ENCODE measurements around the gene STK11. TPM values are rescaled to one million over a fixed set of nuclear protein-coding genes. Genes with fewer than 3 reads are reported as not detected.

Gene STK11, protein sequence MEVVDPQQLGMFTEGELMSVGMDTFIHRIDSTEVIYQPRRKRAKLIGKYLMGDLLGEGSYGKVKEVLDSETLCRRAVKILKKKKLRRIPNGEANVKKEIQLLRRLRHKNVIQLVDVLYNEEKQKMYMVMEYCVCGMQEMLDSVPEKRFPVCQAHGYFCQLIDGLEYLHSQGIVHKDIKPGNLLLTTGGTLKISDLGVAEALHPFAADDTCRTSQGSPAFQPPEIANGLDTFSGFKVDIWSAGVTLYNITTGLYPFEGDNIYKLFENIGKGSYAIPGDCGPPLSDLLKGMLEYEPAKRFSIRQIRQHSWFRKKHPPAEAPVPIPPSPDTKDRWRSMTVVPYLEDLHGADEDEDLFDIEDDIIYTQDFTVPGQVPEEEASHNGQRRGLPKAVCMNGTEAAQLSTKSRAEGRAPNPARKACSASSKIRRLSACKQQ
- 19.8 and 34.9 TPM in 2 replicates for total RNA-seq (2014; rRNA removed; shearing (Covaris generic))

DNA sequence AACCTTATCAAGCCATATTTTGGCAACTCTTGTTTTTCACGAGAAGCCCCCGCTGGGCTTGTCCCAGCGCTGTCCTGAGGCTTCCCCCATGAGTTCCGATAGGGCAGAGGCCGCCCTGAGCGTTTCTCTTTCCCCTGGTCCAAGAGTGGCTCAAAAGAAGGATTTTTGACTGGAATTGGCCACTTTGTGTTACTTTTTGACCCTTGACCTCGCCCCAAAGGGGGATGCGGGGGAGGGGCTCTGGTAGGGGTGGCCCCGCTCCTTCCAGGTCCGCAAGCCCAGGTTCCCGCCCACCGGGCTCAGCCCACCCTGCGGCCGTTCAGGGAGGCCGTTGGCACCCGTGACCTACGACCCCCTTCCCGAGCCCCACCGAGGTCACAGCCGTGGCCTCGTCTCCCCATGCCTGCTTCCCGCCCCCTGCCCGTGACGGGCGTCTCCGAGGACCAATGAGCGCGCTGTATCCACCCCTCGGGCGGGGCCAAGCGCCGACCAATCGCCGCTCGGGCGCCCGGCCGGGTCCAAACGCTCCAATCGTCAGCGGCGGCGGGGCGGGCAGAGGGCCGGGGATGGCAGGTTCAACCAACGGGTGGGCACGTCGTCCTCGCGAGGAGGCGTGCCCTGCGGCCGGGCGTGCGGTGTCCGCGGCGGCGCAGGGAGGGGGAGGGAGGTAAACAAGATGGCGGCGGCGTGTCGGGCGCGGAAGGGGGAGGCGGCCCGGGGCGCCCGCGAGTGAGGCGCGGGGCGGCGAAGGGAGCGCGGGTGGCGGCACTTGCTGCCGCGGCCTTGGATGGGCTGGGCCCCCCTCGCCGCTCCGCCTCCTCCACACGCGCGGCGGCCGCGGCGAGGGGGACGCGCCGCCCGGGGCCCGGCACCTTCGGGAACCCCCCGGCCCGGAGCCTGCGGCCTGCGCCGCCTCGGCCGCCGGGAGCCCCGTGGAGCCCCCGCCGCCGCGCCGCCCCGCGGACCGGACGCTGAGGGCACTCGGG lies at the start of gene STK11:
TSS of gene STK11 (plus strand) at position 665 of the 986 bp plus-strand sequence. CDS start 1,136 bp downstream, outside the sequence.
- peak; percentile 97 for DNase-seq (ENCODE audit: low read depth)

DNA sequence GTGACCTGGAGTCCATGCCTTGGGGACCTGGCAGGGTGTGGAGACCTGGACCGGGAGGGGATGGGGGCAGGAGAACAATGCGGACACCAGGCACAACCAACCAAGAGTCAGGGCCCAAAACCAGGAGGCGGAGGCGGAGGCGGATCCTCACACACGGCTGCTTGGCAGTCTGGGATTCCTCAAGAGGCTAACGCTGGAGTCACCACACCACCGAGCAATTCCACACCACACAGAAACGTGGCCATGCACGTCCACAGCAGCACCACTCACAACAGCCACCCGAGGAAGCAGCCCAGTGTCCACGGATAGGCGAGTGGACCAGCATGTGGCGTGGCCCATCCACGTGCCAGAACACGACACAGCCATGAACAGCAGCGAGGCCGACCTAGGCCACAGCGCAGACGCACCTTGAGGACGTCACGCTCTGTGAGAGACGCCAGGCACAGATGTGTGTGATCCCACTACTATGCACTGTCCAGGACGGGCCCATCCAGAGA lies 49.2 kb upstream of the STK11 start:
- DNase-seq (ENCODE audit: low read depth): no peak

DNA sequence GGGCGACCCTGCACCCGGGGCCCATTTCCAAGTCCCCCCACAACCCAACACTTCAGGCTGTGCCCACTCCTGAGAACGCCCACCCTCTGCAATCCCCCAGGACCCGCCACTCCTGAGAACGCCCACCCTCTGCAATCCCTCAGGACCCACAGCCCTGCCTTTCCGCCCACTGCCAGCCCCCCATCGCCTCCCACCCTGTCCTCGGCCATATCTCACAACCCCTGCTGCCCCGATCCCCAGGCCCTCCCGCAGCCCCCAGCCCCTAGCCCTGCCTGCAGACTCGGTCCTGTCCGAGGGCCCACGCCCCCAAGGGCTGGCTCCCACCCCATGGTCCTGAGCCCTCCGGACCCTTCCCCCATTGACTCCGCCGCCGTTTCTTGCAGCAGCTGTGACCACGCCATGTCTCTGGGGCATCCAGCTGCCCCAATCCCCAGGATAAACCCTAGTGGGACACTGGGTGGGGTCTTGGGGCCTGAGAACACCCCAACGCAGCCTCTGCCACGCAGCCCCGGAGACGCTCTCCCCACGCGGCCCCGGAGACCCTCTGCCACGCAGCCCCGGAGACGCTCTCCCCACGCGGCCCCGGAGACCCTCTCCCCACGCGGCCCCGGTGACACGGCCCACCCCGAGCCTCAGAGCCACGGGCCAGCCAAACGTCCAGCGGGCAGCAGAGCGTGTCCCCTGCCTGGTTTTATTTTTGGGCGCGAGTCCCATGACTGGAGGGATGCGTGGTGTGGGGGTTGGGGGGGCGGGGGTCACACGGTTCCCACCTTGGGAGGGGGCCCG lies 48.6 kb upstream of the STK11 start:
- no peak for DNase-seq (ENCODE audit: low read depth)

DNA sequence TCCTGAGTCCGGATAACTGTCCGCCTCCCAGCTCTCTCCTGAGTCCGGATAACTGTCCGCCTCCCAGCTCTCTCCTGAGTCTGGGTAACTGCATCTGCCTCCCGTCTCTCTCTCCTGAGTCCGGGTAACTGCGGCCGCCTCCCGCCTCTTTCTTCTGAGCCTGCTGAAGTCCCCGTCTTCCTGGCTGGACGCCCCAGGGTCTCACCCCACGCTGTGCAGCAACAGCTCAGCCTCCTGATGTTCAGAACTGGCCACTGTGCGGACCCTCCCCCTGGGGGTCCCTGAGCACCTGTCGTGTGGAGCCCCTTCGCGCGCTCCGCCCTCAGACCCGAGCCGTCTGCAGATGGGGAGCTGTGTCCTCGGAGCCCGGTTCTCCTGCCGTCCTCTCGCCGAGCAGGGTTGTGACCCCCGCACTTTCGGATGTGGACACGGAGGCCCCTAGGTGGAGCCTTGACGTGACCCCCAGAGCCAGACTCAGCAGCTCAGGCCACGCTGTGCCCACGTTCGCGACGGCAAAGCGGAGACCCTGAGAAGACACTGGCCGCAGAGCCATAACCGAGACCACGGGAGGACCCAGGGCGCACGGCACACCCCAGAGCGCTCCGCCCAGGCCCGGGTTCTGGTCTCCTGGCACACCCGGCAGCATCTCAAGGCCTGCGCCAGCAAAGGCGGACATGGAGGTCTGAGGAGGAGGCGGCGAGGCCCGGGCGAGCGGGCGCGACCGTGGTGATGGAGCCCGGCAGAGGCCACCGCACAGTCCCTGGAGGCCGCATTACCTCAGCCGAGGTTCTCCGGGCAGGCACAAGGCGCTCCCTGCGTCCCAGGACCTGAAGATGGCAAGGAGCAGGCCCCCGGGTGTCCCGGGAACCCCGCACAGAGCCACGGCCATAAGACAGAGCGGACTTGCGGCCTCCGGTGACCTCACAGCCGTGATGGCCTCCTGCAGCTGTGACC lies 47.4 kb upstream of the STK11 start:
- no peak for DNase-seq (ENCODE audit: low read depth)

DNA sequence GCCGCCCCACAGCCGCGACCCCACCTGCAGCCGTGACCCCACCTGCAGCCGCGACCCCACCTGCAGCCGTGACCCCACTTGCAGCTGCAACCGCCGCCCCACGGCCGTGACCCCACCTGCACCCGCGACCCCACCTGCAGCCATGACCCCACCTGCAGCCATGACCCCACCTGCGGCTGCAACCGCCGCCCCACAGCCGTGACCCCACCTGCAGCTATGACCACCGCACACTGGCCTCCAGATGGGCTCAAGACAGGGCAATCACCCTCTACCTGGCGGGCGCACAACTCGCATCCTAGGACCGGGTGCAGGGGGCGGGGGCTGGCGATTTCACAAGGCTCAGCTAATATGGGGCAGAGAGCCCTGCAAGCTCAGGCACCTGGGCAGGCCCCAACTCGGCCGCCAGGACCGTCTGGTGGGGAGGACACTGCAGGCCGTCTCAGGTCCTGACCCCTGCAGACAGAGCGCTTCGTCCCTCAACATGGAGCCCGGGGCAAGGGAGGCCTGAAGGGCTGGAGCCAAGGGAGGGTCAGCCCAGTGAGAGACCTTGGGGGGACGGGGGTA lies 46.6 kb upstream of the STK11 start:
- no peak for DNase-seq (ENCODE audit: low read depth)

DNA sequence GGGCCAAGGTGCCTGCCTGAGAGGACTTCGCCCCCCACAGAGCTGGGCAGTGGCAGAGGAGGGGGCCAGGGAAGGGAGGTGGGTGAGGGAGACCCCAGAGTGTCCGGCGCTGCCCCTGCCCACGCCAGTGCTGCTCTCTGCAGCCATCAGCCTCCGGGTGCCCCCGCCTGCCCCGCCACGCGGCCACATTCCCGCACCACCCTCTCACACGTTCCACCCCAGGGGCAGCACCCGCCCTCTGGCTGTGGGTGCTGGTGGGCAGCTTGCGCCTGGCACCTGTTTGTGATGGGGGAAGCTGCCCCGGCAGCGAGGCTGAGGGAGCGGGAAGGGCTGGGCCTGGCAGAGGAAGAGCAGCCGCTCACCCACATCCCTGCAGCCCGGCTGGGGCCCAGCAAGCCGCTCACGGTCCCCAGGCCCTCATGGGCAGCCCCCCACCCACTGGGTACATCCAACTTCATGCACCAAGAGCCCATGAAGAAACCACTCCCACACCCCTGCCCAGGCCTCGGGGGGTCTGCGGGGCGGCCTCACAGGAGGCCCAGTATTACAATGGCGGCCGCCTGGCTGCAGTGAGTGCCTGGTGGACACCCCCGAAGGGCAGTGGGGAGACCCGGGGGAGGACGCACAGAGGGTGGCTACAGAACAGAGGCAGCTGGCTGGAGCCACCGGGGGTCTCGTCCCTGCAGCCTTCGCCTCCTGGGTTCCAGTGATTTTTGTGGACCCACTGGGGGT lies 45.5 kb upstream of the STK11 start:
- no peak for DNase-seq (ENCODE audit: low read depth)

DNA sequence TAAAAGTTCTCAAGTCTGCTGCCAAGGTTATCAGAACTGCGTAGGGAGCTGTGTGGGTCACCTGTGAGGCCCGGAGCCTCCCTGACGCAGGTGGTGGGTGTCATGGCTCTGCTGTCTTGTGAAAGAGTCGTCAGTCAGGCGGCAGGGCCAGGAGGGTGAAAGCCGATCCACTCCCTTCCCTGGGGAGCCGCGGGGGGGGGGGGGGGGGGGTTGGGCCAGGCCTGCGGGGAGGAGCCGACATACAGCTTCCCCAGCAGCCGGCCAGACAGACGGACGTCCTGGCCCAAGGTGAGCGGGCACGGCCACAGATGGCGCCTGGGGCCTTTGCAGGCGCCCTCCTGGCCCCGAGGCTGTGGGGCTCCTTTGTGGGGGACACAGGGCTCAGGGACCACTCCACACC lies 43.9 kb upstream of the STK11 start:
- no peak for DNase-seq (ENCODE audit: low read depth)

DNA sequence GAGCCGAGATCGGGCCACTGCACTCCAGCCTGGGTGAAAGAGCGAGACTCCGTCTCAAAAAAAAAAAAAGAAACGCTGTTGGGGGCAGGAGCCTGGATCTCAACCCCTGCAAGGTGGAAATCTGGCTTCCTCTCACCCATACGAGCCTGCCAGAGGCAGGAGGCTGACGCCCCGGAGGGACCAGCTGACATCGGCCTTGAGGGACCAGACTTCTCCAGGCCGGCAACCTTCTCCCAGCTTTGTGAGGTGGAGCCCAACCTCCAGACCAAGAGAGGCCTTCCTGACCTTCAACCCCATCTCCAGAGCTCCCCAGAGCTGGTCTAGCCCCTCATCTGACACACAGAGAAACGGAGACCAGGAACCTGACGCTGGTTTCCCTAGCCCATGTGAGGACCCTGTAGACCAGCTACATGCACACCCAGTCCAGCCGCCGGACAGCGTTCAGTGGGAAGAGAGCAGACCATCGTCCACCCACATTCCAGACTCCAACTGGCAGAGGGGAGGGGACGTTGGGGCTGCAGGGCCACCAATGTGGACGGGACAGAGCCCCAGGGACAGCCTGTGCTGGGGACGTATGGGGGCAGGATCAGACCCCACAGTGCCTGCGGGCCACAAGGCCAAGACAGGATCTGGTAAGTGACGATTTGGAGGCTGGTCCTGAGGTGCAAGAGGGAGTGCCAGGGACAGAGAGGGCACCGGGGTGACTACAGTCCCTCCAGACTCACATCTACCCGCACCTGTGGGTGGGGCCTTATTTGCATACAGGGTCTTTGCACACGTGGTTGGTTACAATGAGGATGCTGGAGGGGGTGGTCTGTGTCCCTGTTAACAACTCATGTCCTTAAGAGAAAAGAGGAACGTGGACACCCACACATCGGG lies 42.9 kb upstream of the STK11 start:
- no peak for DNase-seq (ENCODE audit: low read depth)

DNA sequence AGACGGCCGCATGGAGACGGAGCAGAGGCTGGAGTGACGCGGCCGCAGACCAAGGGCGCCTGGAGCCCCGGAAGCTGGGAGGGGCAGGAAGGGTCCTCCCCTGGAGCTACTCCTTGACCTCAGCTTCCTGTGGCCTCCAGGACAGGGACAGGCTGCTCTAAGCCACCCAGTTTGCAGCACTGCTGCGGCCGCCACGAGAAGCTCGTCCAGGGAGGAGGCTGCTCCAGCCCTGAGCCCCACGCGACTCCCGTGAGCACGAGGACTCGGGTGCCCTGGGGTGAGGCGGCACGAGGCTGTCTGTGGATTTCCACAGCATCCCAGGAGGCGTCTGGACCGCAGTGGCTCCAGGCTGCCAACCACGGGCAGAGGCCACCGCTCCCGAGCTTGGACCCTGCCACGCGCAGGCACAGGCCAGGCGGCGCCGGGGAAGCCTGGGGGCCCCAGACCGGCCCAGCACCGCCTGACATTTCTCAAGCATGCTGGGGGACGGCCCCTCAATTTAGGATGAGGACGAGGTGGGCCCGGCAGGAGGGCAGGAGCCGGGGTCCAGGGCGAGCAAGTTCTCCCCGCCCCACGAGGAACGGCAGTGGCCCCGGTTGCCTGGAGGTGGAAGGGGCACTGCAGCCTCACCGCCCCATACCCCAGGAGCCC lies 42.2 kb upstream of the STK11 start:
- DNase-seq (ENCODE audit: low read depth): no peak

DNA sequence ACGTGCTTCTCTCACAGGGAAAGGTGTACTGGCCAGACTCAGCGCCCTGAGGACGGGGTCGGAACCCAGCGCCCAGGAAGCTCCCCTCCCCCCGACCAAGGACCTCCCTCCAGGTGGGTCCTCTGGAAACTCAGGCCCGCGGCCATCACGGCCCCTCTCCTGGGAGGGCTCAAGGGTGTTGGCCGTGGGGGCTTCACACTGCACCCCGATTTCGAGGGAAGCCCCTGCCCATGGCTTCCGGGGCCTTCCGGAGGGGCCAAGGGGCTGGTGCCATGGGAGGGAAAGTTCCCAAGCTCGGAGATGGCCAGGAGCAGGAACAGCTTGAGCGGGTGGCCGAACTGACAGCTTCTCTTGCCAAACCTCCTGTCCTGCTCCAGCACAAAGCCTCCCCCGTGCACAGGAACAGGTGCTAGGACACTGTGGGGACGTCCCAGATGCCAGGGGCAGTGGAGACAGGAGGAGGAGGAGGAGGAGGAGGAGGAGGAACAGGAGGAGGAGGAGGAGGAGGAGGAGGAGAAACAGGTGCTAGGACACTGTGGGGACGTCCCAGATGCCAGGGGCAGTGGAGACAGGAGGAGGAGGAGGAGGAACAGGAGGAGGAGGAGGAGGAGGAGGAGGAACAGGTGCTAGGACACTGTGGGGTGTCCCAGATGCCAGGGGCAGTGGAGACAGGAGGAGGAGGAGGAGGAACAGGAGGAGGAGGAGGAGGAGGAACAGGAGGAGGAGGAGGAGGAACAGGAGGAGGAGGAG lies 41.5 kb upstream of the STK11 start:
- no peak for DNase-seq (ENCODE audit: low read depth)

DNA sequence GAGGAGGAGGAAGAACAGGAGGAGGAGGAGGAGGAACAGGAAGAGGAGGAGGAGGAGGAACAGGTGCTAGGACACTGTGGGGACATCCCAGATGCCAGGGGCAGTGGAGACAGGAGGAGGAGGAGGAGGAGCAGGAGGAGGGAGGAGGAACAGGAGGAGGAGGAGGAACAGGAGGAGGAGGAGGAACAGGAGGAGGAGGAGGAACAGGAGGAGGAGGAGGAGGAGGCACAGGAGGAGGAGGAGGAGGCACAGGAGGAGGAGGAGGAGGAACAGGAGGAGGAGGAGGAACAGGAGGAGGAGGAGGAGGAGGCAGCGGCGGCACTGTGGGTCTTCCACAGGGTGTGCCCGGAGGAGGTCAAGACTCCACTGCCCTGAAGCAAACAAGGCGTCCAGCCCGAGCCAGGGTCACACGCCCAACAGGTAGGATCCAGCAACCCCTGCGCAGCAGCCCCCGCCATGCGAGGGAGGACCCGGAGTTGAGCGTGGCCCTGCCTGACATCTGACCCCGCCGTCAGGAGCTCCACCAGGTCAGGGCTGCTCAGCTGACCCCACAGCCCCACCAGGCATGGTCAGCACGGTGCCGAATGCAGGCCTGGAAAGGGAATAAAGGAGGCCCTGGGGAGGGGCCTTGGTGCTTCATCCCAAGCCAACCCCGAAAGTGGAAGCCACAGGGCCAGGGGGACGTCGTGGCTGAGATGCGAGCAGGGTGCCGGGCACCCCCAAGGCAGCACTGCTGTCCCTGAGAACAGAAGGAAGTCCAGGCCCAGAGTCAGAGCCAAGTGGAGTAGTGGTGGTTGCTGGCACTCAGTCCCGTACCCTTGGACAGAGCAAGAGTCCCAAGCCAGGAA lies 40.7 kb upstream of the STK11 start:
- no peak for DNase-seq (ENCODE audit: low read depth)

DNA sequence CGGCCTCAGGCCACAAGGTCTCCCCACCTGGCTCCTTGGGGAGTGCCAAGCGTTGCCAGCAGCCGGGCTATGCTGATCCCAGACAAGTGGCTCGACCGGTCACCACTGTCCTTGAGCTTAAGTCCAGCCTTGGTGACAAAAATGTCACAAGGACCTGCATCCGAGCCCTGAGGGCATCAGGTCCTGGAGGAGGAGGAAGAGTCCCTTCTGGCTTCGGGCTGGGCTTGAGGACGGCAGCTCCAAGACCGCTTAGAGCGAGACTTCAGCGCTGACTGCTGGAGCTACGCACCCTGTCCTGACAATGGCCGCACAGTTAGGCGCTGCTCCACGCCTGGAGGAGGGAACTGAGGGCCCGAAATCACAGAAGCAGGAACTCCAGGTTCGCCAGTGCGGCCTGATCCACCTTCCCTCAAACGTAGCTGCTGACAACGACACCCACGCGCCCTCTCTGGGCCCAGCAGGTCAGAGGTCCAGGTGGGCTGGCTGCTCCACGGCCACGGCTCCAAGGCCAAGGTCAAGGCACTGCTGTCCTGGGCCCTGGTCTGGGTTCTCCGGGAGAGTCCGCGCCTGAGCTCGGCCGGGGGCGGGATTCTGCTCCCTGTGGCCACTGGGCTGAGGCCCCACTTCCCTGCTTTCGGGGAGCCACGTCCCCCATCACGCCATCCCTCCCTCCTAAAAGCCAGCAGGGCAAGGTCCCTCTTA lies 38.6 kb upstream of the STK11 start:
- no peak for DNase-seq (ENCODE audit: low read depth)

DNA sequence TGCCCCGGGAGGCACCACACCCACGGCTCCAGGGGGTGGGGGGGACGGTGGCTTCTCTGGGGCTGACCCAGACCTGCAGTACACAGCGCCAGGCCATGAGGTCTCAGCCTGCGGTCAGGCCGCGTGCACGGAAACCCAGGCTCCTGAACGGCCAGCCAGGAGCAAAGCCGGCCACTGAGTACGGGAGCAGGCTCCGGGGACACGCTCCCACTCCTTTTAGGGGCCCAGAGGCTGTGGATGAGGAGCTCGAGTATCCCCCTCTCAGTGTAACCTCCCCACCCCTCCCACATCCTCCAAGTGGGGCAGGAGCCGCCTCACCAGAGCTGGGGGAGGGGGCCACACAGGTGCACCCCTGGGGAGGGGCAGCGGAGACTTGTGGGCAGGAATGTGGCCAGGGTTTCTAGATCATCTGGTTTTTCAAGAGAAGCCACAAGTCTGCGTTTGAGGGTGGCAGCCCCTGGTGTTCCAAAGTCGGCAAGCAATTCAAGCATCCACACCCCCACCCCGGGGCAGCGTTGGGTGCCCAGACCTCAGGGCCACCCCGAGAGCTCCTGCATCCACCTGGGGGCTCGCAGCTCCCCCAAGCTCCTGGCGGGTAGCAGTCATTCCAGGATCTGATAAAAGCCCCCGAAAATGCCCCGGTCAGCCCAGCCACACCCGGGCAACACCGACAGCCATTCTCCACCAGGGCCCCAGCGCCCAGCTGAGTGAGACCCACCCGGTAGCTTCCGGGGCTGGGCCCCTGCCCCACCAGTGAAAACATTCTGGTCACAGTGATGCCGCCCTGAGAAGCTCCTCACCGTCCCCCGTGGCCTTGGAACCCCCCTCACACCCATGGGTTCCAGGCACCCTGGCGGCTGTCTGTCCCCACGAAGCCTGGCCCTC lies 37.6 kb upstream of the STK11 start:
- peak; percentile 74 for DNase-seq (ENCODE audit: low read depth)
